ENCODE measurements around the gene ACTR2. TPM values are rescaled to one million over a fixed set of nuclear protein-coding genes. Genes with fewer than 3 reads are reported as not detected.

Gene ACTR2
- total RNA-seq, 2 donors from 2014 or later, result 26.0 to 46.7 TPM

GRCh38 chr2:65277118-65277517 lies 49.5 kb downstream of the ACTR2 start:
- Histone ChIP-seq H3K36me3 (replicated peaks in 1 of 2; ENCODE audit: insufficient read depth in 1 of 2, low read depth in 2 of 2) (no peaks in the 10 kb centered on the region), H3K4me3 (no peak overlapping the region), H3K27me3 (no peaks in the 10 kb centered on the region), H3K9me3 (no peaks in the 10 kb centered on the region), H3K27ac (no peak overlapping the region), H3K4me1 (no peaks in the 10 kb centered on the region)
- intact Hi-C loops (cut with DNase I), result no loop called here
- WGBS, 2 donors, result 62 to 77% methylated on average over 3 of the region's 3 CpGs
- TF ChIP-seq POLR2A (IDR thresholded peaks at IDR 0.05), result no peak
- TF ChIP-seq, protein P1, sequence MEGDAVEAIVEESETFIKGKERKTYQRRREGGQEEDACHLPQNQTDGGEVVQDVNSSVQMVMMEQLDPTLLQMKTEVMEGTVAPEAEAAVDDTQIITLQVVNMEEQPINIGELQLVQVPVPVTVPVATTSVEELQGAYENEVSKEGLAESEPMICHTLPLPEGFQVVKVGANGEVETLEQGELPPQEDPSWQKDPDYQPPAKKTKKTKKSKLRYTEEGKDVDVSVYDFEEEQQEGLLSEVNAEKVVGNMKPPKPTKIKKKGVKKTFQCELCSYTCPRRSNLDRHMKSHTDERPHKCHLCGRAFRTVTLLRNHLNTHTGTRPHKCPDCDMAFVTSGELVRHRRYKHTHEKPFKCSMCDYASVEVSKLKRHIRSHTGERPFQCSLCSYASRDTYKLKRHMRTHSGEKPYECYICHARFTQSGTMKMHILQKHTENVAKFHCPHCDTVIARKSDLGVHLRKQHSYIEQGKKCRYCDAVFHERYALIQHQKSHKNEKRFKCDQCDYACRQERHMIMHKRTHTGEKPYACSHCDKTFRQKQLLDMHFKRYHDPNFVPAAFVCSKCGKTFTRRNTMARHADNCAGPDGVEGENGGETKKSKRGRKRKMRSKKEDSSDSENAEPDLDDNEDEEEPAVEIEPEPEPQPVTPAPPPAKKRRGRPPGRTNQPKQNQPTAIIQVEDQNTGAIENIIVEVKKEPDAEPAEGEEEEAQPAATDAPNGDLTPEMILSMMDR (IDR thresholded peaks at IDR 0.05), result no peak
- DNase-seq (no peak), ATAC-seq (no peak)

DNA sequence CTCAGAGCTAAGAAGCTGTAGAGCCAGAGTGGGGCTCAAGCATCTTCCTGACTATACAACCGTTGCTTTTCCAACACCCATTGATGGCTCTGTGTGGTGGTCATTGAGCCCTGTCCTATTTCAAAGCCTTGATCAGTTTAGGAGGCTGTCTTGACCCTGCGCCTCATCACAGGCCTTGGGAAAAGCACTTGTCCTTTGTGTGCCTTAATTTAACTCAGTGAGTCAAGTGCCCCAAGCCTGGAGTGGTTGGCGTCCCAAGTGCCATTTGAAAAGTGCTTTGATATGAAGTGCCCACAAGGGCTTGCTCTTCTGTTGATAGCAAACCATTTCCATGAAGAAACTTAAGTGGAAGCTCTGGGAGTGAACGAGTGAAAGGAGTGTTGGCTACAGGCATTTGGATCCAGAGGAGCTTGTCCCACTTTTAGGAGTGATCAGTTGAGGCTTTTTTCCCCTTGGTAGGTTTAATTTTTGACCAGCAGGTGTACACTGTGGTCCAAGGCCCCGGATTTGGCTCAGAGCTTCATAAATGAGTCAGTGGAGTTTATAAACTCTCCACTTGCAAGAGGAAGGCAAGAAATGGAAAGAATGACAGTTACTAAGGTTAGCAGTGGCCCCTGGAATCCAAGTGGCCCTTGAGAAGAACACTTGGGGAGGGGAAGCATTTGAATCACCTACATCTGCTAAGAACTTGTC lies 50.3 kb downstream of the ACTR2 start:
- 70% methylated on average over 5 of the region's 5 CpGs for WGBS, 2 donors
- intact Hi-C loops (cut with DNase I), result no loop called here
- Histone ChIP-seq H3K36me3 (replicated peaks in 1 of 2; ENCODE audit: insufficient read depth in 1 of 2, low read depth in 2 of 2) (no peaks in the 10 kb centered on the region), H3K9me3 (no peaks in the 10 kb centered on the region), H3K27ac (no peak overlapping the region), H3K27me3 (no peaks in the 10 kb centered on the region), H3K4me3 (no peak overlapping the region), H3K4me1 (no peaks in the 10 kb centered on the region)
- DNase-seq (no peak), ATAC-seq (no peak)
- TF ChIP-seq POLR2A (IDR thresholded peaks at IDR 0.05), result no peak
- TF ChIP-seq, protein P1 (IDR thresholded peaks at IDR 0.05), result no peak

DNA sequence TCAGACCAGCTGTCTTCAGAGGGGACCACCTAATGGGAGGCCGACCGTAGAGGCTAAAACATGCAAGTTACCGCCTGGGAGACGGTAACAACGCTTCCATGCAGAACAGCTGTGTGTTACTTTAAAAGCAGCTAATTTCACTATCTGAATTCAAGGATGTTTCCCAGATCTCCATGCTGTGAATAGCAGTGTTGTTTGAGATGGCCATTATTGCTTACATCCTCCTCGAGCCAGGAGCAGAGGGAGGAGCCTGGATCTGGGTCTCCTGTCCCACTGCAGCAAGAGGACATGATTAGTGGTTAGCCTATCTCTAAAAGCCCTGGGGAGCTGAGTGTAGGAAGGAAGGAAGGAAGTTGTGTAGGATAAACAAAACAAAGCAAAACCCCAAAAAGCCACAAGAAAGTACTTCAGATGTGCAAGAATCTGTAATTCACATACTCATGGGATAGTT lies 50.9 kb downstream of the ACTR2 start:
- H3K4me1 ChIP-seq, result no peaks in the 10 kb centered on the region
- no peak overlapping the region for H3K27ac ChIP-seq
- intact Hi-C loops (cut with DNase I), result no loop called here
- H3K4me3 ChIP-seq, result no peak overlapping the region
- no peak for ATAC-seq
- 64 to 69% methylated on average over 6 of the region's 6 CpGs for WGBS, 2 donors
- H3K27me3 ChIP-seq, result no peaks in the 10 kb centered on the region
- H3K36me3 ChIP-seq (replicated peaks in 1 of 2; ENCODE audit: insufficient read depth in 1 of 2, low read depth in 2 of 2), result no peaks in the 10 kb centered on the region
- no peak for TF ChIP-seq POLR2A (IDR thresholded peaks at IDR 0.05)
- TF ChIP-seq, protein P1 (IDR thresholded peaks at IDR 0.05), result no peak
- H3K9me3 ChIP-seq, result no peaks in the 10 kb centered on the region
- no peak for DNase-seq

- no peak for ATAC-seq
- WGBS, 2 donors, result 93% methylated on average over 6 of the region's 6 CpGs
- no peak for DNase-seq
- no peak for TF ChIP-seq POLR2A (IDR thresholded peaks at IDR 0.05)
- TF ChIP-seq, protein P1 (IDR thresholded peaks at IDR 0.05), result no peak
- H3K27ac ChIP-seq, result no peak overlapping the region
- H3K27me3 ChIP-seq, result no peaks in the 10 kb centered on the region
- H3K36me3 ChIP-seq (replicated peaks in 1 of 2; ENCODE audit: insufficient read depth in 1 of 2, low read depth in 2 of 2), result no peaks in the 10 kb centered on the region
- no peaks in the 10 kb centered on the region for H3K4me1 ChIP-seq
- H3K9me3 ChIP-seq, result no peaks in the 10 kb centered on the region
- intact Hi-C loops (cut with DNase I), result no loop called here
- no peak overlapping the region for H3K4me3 ChIP-seq
These were observed 52.1 kb downstream of the ACTR2 start for GRCh38 chr2:65279756-65280155.
